Measurements from ENCODE around the gene FILIP1. TPM values are rescaled to one million over a fixed set of nuclear protein-coding genes. Genes with fewer than 3 reads are reported as not detected.

Gene FILIP1
- total and polyA plus RNA-seq, 8 donors = 0.31 to 29.8 (median 5.7) TPM

- Histone ChIP-seq H3K27ac (no peak overlapping the region), H3K4me1 (no peaks in the 10 kb centered on the region), H3K9me3 (no peaks in the 10 kb centered on the region), H3K27me3 (no peaks in the 10 kb centered on the region), H3K36me3 (no peaks in the 10 kb centered on the region), H3K4me3 (no peak overlapping the region)
- 61 to 93% (median 88%) methylated on average over 1 of the region's 1 CpG for WGBS, 5 donors
- DNase-seq = no peak
- intact Hi-C loops (cut with DNase I; ENCODE audit: low total_unique reads) = no loop called here
- no peak for TF ChIP-seq POLR2AphosphoS5 (IDR thresholded peaks at IDR 0.05)
- no peak for TF ChIP-seq CTCF (IDR thresholded peaks at IDR 0.05)
- no peak for TF ChIP-seq EP300 (IDR thresholded peaks at IDR 0.05)
- TF ChIP-seq POLR2A (IDR thresholded peaks at IDR 0.05) = no peak
These were observed 38.9 kb upstream of the FILIP1 start for GRCh38 chr6:75532521-75532920.

GRCh38 chr6:75531174-75531573 lies 37.6 kb upstream of the FILIP1 start:
- Histone ChIP-seq H3K27ac (no peak overlapping the region), H3K4me1 (no peaks in the 10 kb centered on the region), H3K9me3 (no peaks in the 10 kb centered on the region), H3K27me3 (no peaks in the 10 kb centered on the region), H3K36me3 (no peaks in the 10 kb centered on the region), H3K4me3 (no peak overlapping the region)
- no peak for DNase-seq
- 33 to 52% (median 42%) methylated on average over 1 of the region's 1 CpG for WGBS, 5 donors
- TF ChIP-seq POLR2AphosphoS5 (IDR thresholded peaks at IDR 0.05) (no peak), POLR2A (IDR thresholded peaks at IDR 0.05) (no peak), CTCF (IDR thresholded peaks at IDR 0.05) (no peak), EP300 (IDR thresholded peaks at IDR 0.05) (no peak)
- intact Hi-C loops (cut with DNase I; ENCODE audit: low total_unique reads) = no loop called here

GRCh38 chr6:75530696-75531095 lies 37.1 kb upstream of the FILIP1 start:
- Histone ChIP-seq H3K36me3 (no peaks in the 10 kb centered on the region), H3K4me3 (no peak overlapping the region), H3K9me3 (no peaks in the 10 kb centered on the region), H3K27me3 (no peaks in the 10 kb centered on the region), H3K27ac (no peak overlapping the region), H3K4me1 (no peaks in the 10 kb centered on the region)
- intact Hi-C loops (cut with DNase I; ENCODE audit: low total_unique reads) = no loop called here
- DNase-seq = no peak
- TF ChIP-seq POLR2AphosphoS5 (IDR thresholded peaks at IDR 0.05) (no peak), POLR2A (IDR thresholded peaks at IDR 0.05) (no peak), CTCF (IDR thresholded peaks at IDR 0.05) (no peak), EP300 (IDR thresholded peaks at IDR 0.05) (no peak)
- WGBS, 5 donors = 71 to 82% (median 75%) methylated on average over 4 of the region's 4 CpGs

- no peaks in the 10 kb centered on the region for H3K9me3 ChIP-seq
- no peak for TF ChIP-seq POLR2A (IDR thresholded peaks at IDR 0.05)
- TF ChIP-seq CTCF (IDR thresholded peaks at IDR 0.05) = no peak
- no peak for TF ChIP-seq POLR2AphosphoS5 (IDR thresholded peaks at IDR 0.05)
- no peak for TF ChIP-seq EP300 (IDR thresholded peaks at IDR 0.05)
- H3K36me3 ChIP-seq = no peaks in the 10 kb centered on the region
- no peaks in the 10 kb centered on the region for H3K27me3 ChIP-seq
- 42 to 64% (median 48%) methylated on average over 2 of the region's 2 CpGs for WGBS, 5 donors
- intact Hi-C loops (cut with DNase I; ENCODE audit: low total_unique reads) = loop anchor here (10.0 kb wide), 3 partner anchors 164 to 264 kb away; no protein-coding TSS in a partner anchor
- no peak overlapping the region for H3K27ac ChIP-seq
- H3K4me1 ChIP-seq = peaks cover 7 to 17% (median 9%) of the 10 kb centered on the region in 4 donors
- no peak overlapping the region for H3K4me3 ChIP-seq
- DNase-seq = no peak
These were observed 34.8 kb upstream of the FILIP1 start for GRCh38 chr6:75528423-75528822.

Measured in stomach (tissue), 9 donors.